ENCODE data around the gene SPCS3.
"Not testable (repeated sequence)": the region's sequence is repeated elsewhere in the genome, so short reads cannot be mapped to it uniquely, and the experiment has no call there.

The SPCS3 gene

GRCh38 chr4:176319704-176320339 lies at the start of gene SPCS3:
TSS of gene SPCS3 (plus strand) at chr4:176319966. CDS start at chr4:176320077, 111 bp downstream.
- peaks cover 12% of the 10 kb centered on the region; the same call in 1 of the 2 replicates for H3K4me1 ChIP-seq (ENCODE audit: control insufficient read depth, insufficient read depth, low read length)
- peak within 1 kb of the TSS; percentile 98 for H3K9ac ChIP-seq (ENCODE audit: low read length)
- no peaks in the 10 kb centered on the region for H3K9me3 ChIP-seq (ENCODE audit: control insufficient read depth, insufficient read depth, low read depth, low read length)
- H3K36me3 ChIP-seq (ENCODE audit: control insufficient read depth, insufficient read depth, low read length), result 0 out of 2 replicates have a peak, but pooled peaks cover 2% of the 10 kb centered on the region
- peak within 1 kb of the TSS; percentile 99 for H3K4me3 ChIP-seq (ENCODE audit: low read depth, low read length)
- H3K27ac ChIP-seq (ENCODE audit: low read depth, low read length), result peak within 1 kb of the TSS; percentile 78; the same call in 1 of the 2 replicates
- H3K27me3 ChIP-seq (ENCODE audit: control insufficient read depth, insufficient read depth, low read length), result no peaks in the 10 kb centered on the region

GRCh38 chr4:176270669-176271068 lies 49.1 kb upstream of the SPCS3 start:
- Histone ChIP-seq H3K27ac (ENCODE audit: low read depth, low read length) (no peak overlapping the region), H3K36me3 (ENCODE audit: control insufficient read depth, insufficient read depth, low read length) (no peaks in the 10 kb centered on the region), H3K9me3 (ENCODE audit: control insufficient read depth, insufficient read depth, low read depth, low read length) (no peaks in the 10 kb centered on the region), H3K4me3 (ENCODE audit: low read depth, low read length) (no peak overlapping the region), H3K9ac (ENCODE audit: low read length) (no peak overlapping the region), H3K4me1 (ENCODE audit: control insufficient read depth, insufficient read depth, low read length) (no peaks in the 10 kb centered on the region), H3K27me3 (ENCODE audit: control insufficient read depth, insufficient read depth, low read length) (no peaks in the 10 kb centered on the region)

GRCh38 chr4:176271749-176272148 lies 48.0 kb upstream of the SPCS3 start:
- H3K4me3 ChIP-seq (ENCODE audit: low read depth, low read length), result no peak overlapping the region
- no peak overlapping the region for H3K27ac ChIP-seq (ENCODE audit: low read depth, low read length)
- H3K27me3 ChIP-seq (ENCODE audit: control insufficient read depth, insufficient read depth, low read length), result no peaks in the 10 kb centered on the region
- H3K9me3 ChIP-seq (ENCODE audit: control insufficient read depth, insufficient read depth, low read depth, low read length), result no peaks in the 10 kb centered on the region
- H3K36me3 ChIP-seq (ENCODE audit: control insufficient read depth, insufficient read depth, low read length), result no peaks in the 10 kb centered on the region
- H3K4me1 ChIP-seq (ENCODE audit: control insufficient read depth, insufficient read depth, low read length), result no peaks in the 10 kb centered on the region
- no peak overlapping the region for H3K9ac ChIP-seq (ENCODE audit: low read length)

- no peaks in the 10 kb centered on the region for H3K36me3 ChIP-seq (ENCODE audit: control insufficient read depth, insufficient read depth, low read length)
- no peak overlapping the region for H3K4me3 ChIP-seq (ENCODE audit: low read depth, low read length)
- peaks cover 6% of the 10 kb centered on the region; the same call in 1 of the 2 replicates for H3K4me1 ChIP-seq (ENCODE audit: control insufficient read depth, insufficient read depth, low read length)
- no peaks in the 10 kb centered on the region for H3K9me3 ChIP-seq (ENCODE audit: control insufficient read depth, insufficient read depth, low read depth, low read length)
- no peak overlapping the region for H3K9ac ChIP-seq (ENCODE audit: low read length)
- no peaks in the 10 kb centered on the region for H3K27me3 ChIP-seq (ENCODE audit: control insufficient read depth, insufficient read depth, low read length)
- H3K27ac ChIP-seq (ENCODE audit: low read depth, low read length), result no peak overlapping the region
These were observed 47.0 kb upstream of the SPCS3 start for GRCh38 chr4:176272799-176273198.

- no peak overlapping the region for H3K27ac ChIP-seq (ENCODE audit: low read depth, low read length)
- H3K36me3 ChIP-seq (ENCODE audit: control insufficient read depth, insufficient read depth, low read length), result no peaks in the 10 kb centered on the region
- no peak overlapping the region for H3K9ac ChIP-seq (ENCODE audit: low read length)
- H3K27me3 ChIP-seq (ENCODE audit: control insufficient read depth, insufficient read depth, low read length), result no peaks in the 10 kb centered on the region
- no peak overlapping the region for H3K4me3 ChIP-seq (ENCODE audit: low read depth, low read length)
- peaks cover 7% of the 10 kb centered on the region; the same call in 1 of the 2 replicates for H3K4me1 ChIP-seq (ENCODE audit: control insufficient read depth, insufficient read depth, low read length)
- H3K9me3 ChIP-seq (ENCODE audit: control insufficient read depth, insufficient read depth, low read depth, low read length), result no peaks in the 10 kb centered on the region
These were observed 46.0 kb upstream of the SPCS3 start for GRCh38 chr4:176273736-176274135.

GRCh38 chr4:176274441-176274840 lies 45.3 kb upstream of the SPCS3 start:
- Histone ChIP-seq H3K27ac (ENCODE audit: low read depth, low read length) (no peak overlapping the region), H3K27me3 (ENCODE audit: control insufficient read depth, insufficient read depth, low read length) (no peaks in the 10 kb centered on the region), H3K9ac (ENCODE audit: low read length) (no peak overlapping the region), H3K9me3 (ENCODE audit: control insufficient read depth, insufficient read depth, low read depth, low read length) (no peaks in the 10 kb centered on the region), H3K4me1 (ENCODE audit: control insufficient read depth, insufficient read depth, low read length) (peaks cover 7% of the 10 kb centered on the region; the same call in 1 of the 2 replicates), H3K36me3 (ENCODE audit: control insufficient read depth, insufficient read depth, low read length) (no peaks in the 10 kb centered on the region), H3K4me3 (ENCODE audit: low read depth, low read length) (no peak overlapping the region)

GRCh38 chr4:176276710-176277109 lies 43.1 kb upstream of the SPCS3 start:
- H3K9me3 ChIP-seq (ENCODE audit: control insufficient read depth, insufficient read depth, low read depth, low read length), result no peaks in the 10 kb centered on the region
- no peak overlapping the region for H3K27ac ChIP-seq (ENCODE audit: low read depth, low read length)
- H3K27me3 ChIP-seq (ENCODE audit: control insufficient read depth, insufficient read depth, low read length), result no peaks in the 10 kb centered on the region
- H3K4me1 ChIP-seq (ENCODE audit: control insufficient read depth, insufficient read depth, low read length), result peaks cover 7% of the 10 kb centered on the region; the same call in 1 of the 2 replicates
- H3K9ac ChIP-seq (ENCODE audit: low read length), result no peak overlapping the region
- no peaks in the 10 kb centered on the region for H3K36me3 ChIP-seq (ENCODE audit: control insufficient read depth, insufficient read depth, low read length)
- no peak overlapping the region for H3K4me3 ChIP-seq (ENCODE audit: low read depth, low read length)

GRCh38 chr4:176277162-176277904 lies 42.4 kb upstream of the SPCS3 start:
- Histone ChIP-seq H3K36me3 (ENCODE audit: control insufficient read depth, insufficient read depth, low read length) (no peaks in the 10 kb centered on the region), H3K9ac (ENCODE audit: low read length) (no peak overlapping the region), H3K27me3 (ENCODE audit: control insufficient read depth, insufficient read depth, low read length) (no peaks in the 10 kb centered on the region), H3K27ac (ENCODE audit: low read depth, low read length) (no peak overlapping the region), H3K9me3 (ENCODE audit: control insufficient read depth, insufficient read depth, low read depth, low read length) (no peaks in the 10 kb centered on the region), H3K4me1 (ENCODE audit: control insufficient read depth, insufficient read depth, low read length) (peaks cover 7% of the 10 kb centered on the region; the same call in 1 of the 2 replicates), H3K4me3 (ENCODE audit: low read depth, low read length) (no peak overlapping the region)

GRCh38 chr4:176279560-176279959 lies 40.2 kb upstream of the SPCS3 start:
- H3K36me3 ChIP-seq (ENCODE audit: control insufficient read depth, insufficient read depth, low read length); H3K4me3 ChIP-seq (ENCODE audit: low read depth, low read length); H3K9me3 ChIP-seq (ENCODE audit: control insufficient read depth, insufficient read depth, low read depth, low read length); H3K4me1 ChIP-seq (ENCODE audit: control insufficient read depth, insufficient read depth, low read length); H3K9ac ChIP-seq (ENCODE audit: low read length); H3K27ac ChIP-seq (ENCODE audit: low read depth, low read length); H3K27me3 ChIP-seq (ENCODE audit: control insufficient read depth, insufficient read depth, low read length): not testable (repeated sequence)

- Histone ChIP-seq H3K27ac (ENCODE audit: low read depth, low read length) (no peak overlapping the region), H3K9ac (ENCODE audit: low read length) (no peak overlapping the region), H3K27me3 (ENCODE audit: control insufficient read depth, insufficient read depth, low read length) (no peaks in the 10 kb centered on the region), H3K9me3 (ENCODE audit: control insufficient read depth, insufficient read depth, low read depth, low read length) (no peaks in the 10 kb centered on the region), H3K4me1 (ENCODE audit: control insufficient read depth, insufficient read depth, low read length) (no peaks in the 10 kb centered on the region; the same call in 1 of the 2 replicates), H3K36me3 (ENCODE audit: control insufficient read depth, insufficient read depth, low read length) (no peaks in the 10 kb centered on the region), H3K4me3 (ENCODE audit: low read depth, low read length) (no peak overlapping the region)
These were observed 33.0 kb upstream of the SPCS3 start for GRCh38 chr4:176286728-176287127.

GRCh38 chr4:176287546-176287945 lies 32.2 kb upstream of the SPCS3 start:
- H3K9ac ChIP-seq (ENCODE audit: low read length), result no peak overlapping the region
- no peaks in the 10 kb centered on the region for H3K9me3 ChIP-seq (ENCODE audit: control insufficient read depth, insufficient read depth, low read depth, low read length)
- H3K27ac ChIP-seq (ENCODE audit: low read depth, low read length), result no peak overlapping the region
- no peaks in the 10 kb centered on the region for H3K36me3 ChIP-seq (ENCODE audit: control insufficient read depth, insufficient read depth, low read length)
- no peaks in the 10 kb centered on the region for H3K27me3 ChIP-seq (ENCODE audit: control insufficient read depth, insufficient read depth, low read length)
- H3K4me3 ChIP-seq (ENCODE audit: low read depth, low read length), result no peak overlapping the region
- no peaks in the 10 kb centered on the region; the same call in 1 of the 2 replicates for H3K4me1 ChIP-seq (ENCODE audit: control insufficient read depth, insufficient read depth, low read length)

Measured in HUES6 (cell line).